GM19025 (cell line): Measurements from ENCODE around the gene PRKAB2.
"Not testable (repeated sequence)": the region's sequence is repeated elsewhere in the genome, so short reads cannot be mapped to it uniquely, and the experiment has no call there.

ENCODE experiments used
- ATAC-seq: cut with Tn5 transposase; IDR thresholded peaks from one replicate; pipeline ENCODE4 v1.9.1; 2021; ENCODE audit warnings: mild to moderate bottlenecking, low read depth, moderate library complexity; ENCODE audit not compliant: unreplicated experiment

The PRKAB2 gene

DNA sequence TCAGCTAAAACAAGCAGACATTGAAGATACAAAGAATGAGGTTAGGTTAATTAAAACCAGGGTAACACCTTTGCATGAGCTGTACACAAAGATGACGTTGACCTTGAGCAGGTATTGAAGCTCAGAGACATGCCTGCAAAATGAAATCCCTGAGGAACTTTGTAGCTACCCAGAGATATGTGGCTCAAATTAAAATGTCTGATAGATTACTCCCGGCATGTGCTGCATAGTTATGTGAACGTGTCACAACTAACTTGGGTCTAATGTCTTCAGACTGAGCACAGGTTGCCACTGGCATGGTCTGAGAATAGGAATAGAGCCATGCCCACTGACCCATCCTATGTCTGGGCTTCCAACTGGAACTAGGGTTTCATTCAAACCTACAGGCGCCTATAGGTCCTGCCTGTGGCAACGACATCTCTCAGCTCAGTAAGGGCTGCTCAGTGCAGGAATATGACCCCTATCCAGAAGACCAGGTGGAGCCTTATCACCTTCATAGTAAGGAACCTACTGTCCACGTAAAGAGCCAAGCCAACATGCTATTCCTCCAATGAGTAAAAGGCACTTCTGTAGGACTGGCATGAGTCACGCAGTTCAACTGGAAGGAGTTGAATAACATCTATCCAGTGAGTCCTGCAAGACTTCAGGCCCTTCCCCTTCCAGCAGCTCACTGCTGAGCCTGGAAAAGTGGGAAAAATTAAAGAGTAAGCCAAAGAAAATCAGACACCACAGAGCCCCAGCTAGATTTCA, 60.7 kb downstream of the PRKAB2 start:
- no peak for ATAC-seq

DNA sequence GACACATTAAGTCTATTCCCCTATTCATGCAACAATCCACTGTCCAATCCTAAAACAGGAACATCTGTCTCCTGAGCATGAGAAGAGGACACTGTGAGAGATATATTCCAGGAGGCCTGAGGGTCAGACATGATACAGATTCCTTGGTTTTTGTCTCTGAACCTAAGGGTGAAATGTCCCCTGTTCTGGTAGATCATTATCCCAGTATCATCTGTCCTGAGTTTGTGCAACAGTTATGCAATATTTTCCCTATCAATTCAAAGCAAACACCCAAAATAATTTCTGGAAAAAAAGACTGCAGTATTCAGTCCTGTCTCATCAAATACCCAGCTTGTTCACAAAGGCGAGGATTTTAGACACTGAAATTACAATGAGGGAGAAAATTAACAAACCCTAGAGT, 61.4 kb downstream of the PRKAB2 start:
- ATAC-seq, result no peak

- no peak for ATAC-seq
These were observed 61.8 kb downstream of the PRKAB2 start for GRCh38 chr1:147110434-147110833.

DNA sequence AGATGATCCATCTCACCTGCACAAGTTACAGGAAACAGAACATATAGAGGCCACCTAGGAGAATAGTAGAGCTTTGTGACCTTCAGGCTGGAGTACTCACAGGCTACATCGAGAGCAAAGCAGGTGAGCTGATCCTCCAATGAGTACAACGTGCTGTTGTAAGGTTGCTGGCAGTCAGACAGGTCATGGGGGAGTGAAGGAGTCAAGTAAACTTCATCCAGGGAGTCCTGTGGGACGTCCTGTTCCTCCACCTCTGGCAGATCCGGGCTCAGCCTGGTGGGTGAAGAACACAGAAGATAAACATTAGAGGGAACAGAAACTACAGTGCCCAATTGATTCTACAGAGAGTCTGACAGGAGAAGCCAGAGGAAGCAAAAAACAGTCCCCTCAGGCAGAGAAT, 62.5 kb downstream of the PRKAB2 start:
- no peak for ATAC-seq

DNA sequence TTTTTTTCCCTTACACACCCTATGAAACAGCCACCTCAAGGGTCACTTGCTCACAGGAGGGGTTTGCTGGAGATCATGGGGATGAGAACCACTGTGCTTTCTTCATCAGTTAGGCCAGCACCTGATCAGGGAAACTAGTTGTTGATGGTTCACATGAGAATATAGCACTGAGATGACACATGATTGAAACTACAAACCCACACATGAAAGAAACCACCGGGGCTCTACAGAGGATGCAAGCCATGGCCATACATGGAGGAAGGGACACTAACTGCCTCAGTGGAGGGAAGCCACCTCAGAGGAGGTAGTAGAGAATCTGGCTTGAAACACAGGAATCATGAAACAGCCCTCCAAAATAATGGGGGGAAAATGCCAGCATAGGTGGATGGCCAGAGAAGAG, 63.2 kb downstream of the PRKAB2 start:
- no peak for ATAC-seq

DNA sequence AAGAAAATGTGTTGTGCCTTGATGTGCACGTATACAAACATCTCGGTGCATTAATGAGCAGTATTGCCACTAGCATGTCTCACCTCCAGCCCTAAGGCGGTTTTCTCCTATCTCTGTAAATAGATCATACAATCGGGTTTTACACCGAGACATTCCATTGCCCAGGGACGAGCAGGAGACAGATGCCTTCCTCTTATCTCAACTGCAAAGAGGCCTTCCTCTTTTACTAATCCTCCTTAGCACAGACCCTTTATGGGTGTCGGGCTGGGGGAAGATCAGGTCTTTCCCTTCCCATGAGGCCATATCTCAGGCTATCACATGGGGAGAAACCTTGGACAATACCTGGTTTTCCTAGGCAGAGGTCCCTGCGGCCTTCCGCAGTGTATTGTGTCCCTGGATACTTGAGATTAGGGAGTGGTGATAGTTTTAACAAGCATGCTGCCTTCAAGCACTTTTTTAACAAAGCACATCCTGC, 65.8 kb downstream of the PRKAB2 start:
- not testable (repeated sequence) for ATAC-seq

GRCh38 chr1:147105909-147106308, 66.4 kb downstream of the PRKAB2 start:
- ATAC-seq, result no peak
